Bronchial epithelial cell (primary cell): ENCODE results near the gene NANP. TPM values are rescaled to one million over a fixed set of nuclear protein-coding genes. Genes with fewer than 3 reads are reported as not detected.

Source experiments
- DNase-seq: peaks from one replicate; pipeline ENCODE4 v3.0.0-alpha.2; 2010; ENCODE audit warnings: low read depth
- FAIRE-seq: peaks from 2 replicates; lab custom pipeline; 2011; peaks lifted over from hg19 to GRCh38; lab: Jason Lieb, UNC
- H3K27me3 ChIP-seq: 2 replicates; pipeline ENCODE4 v1.5.1; 2011; ENCODE audit warnings: low read length; ENCODE audit not compliant: control insufficient read depth, insufficient read depth
- H3K36me3 ChIP-seq: 2 replicates; pipeline ENCODE4 v1.5.1; 2011; ENCODE audit warnings: low read length; ENCODE audit not compliant: control insufficient read depth, insufficient read depth
- H3K4me3 ChIP-seq: 2 replicates; pipeline ENCODE4 v1.5.1; 2011; ENCODE audit warnings: mild to moderate bottlenecking, low read depth, low read length, control low read depth
- total RNA-seq: library from RNA; depleted of rRNA; stranded (reverse); fragments of >200 nt; gene quantifications from 2 replicates; pipeline ENCODE4 v1.2.1, GENCODE V29; 2014
- TF ChIP-seq, protein P1 (sequence below): IDR thresholded peaks from 2 replicates; pipeline ENCODE4 v1.5.1; 2011; ENCODE audit warnings: mild to moderate bottlenecking, moderate library complexity, low read length, control low read depth, inconsistent platforms; ENCODE audit not compliant: insufficient read depth, severe bottlenecking

Gene NANP
- total RNA-seq, 1 donor from 2014 or later, result 3.4 TPM

DNA sequence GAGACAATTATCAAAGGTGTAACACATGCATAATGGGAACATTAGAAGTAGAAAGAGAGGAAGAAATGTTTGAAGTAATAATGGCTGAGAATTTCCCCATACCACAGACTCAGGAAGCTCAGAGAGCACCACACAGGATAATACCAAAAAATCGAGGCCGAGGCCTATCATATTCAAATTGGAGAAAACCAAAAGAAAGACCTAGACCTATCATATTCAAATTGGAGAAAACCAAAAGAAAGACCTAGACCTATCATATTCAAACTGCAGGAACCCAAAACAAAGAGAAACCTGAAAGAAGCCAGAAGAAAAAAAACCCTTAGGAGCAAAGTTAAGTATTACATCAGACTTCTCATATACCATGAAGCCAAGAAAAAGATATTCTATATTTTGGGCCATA is 56.5 kb downstream of the NANP start:
- no peak for DNase-seq
- H3K27me3 ChIP-seq, result no peaks in the 10 kb centered on the region
- H3K36me3 ChIP-seq, result no peaks in the 10 kb centered on the region
- H3K4me3 ChIP-seq, result no peak overlapping the region
- no peak for FAIRE-seq
- TF ChIP-seq, protein P1, sequence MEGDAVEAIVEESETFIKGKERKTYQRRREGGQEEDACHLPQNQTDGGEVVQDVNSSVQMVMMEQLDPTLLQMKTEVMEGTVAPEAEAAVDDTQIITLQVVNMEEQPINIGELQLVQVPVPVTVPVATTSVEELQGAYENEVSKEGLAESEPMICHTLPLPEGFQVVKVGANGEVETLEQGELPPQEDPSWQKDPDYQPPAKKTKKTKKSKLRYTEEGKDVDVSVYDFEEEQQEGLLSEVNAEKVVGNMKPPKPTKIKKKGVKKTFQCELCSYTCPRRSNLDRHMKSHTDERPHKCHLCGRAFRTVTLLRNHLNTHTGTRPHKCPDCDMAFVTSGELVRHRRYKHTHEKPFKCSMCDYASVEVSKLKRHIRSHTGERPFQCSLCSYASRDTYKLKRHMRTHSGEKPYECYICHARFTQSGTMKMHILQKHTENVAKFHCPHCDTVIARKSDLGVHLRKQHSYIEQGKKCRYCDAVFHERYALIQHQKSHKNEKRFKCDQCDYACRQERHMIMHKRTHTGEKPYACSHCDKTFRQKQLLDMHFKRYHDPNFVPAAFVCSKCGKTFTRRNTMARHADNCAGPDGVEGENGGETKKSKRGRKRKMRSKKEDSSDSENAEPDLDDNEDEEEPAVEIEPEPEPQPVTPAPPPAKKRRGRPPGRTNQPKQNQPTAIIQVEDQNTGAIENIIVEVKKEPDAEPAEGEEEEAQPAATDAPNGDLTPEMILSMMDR, result no peak

DNA sequence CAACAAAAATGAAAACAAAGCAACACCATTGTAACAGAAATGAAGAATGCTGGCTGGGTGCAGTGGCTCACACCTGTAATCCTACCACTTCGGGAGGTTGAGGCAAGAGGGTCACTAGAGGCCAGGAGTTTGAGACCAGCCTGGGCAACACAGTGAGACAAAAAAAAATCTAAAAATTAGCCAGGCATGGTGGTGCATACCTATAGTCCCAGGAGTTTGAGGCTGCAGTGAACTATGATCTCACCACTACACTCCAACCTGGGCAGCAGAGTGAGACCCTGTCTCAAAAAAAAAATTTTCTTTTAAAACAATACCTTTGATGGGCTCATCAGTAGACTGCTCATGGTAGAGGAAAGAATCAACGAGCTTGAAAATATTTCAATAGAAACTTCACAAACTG is 57.0 kb downstream of the NANP start:
- no peak for DNase-seq
- no peaks in the 10 kb centered on the region for H3K36me3 ChIP-seq
- H3K27me3 ChIP-seq, result no peaks in the 10 kb centered on the region
- TF ChIP-seq, protein P1, result no peak
- FAIRE-seq, result no peak
- no peak overlapping the region for H3K4me3 ChIP-seq

DNA sequence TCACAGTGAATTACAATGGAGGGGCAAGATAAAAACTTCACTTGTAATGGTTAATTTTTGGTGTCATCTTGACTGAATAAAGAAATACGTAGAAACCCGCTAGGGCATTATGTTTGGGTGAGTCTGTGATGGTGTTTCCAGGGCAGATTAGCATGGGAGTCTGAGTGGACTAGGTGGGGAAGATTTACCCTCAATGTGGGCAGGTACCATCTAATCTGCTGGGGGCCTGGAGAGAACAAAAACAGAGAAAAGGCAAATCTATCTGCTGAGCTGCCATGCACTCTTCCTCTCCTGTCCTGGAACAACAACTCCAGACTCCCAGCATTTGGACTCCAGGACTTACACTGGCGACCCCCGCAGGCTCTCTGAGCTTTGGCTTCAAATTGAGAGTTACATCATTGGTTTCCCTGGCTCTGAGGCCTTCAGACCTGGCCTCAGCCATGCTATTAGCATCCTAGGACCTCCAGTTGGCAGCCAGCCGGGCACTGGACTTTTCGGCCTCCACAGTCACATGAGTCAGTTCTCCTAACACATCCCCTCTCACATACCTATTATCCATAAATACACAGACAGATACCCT is 58.1 kb downstream of the NANP start:
- TF ChIP-seq, protein P1, result no peak
- no peaks in the 10 kb centered on the region for H3K36me3 ChIP-seq
- H3K4me3 ChIP-seq, result no peak overlapping the region
- no peaks in the 10 kb centered on the region for H3K27me3 ChIP-seq
- DNase-seq, result no peak
- no peak for FAIRE-seq

DNA sequence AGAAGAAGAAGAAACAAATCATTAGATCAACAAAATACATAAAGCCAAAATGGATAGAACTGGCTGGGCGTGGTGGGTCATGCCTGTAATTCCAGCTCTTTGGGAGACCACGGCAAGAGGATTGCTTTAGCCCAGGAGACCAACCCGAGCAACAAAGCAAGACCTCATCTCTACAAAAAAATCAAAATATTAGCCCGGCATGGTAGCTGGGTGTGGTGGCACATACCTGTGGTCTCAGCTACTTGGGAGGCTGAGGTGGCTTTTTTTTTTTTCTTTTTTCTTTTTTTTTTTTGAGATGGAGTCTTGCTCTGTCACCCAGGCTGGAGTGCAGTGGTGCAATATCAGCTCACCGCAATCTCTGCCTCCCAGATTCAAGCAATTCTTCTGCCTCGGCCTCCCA is 59.9 kb downstream of the NANP start:
- no peaks in the 10 kb centered on the region for H3K36me3 ChIP-seq
- no peak overlapping the region for H3K4me3 ChIP-seq
- FAIRE-seq, result no peak
- TF ChIP-seq, protein P1, result no peak
- DNase-seq, result no peak
- no peaks in the 10 kb centered on the region for H3K27me3 ChIP-seq

DNA sequence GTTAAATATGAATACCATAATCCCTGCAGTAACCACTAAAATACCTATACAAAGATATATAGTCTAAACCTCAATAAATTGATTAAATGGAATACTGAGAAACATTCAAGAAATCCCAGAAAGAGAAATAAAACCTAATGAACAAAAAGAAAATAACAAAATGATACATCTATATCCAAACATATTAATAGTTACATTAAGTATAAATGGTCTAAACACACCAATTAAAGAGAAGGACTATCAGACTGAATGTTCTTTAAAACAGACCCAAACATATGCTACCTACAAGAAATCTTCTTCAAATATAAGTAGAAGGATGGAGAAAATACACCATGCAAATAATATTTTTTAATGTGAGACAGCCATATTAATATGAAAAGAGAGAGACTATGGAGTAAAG is 60.5 kb downstream of the NANP start:
- TF ChIP-seq, protein P1, result no peak
- FAIRE-seq, result no peak
- H3K36me3 ChIP-seq, result no peaks in the 10 kb centered on the region
- no peaks in the 10 kb centered on the region for H3K27me3 ChIP-seq
- H3K4me3 ChIP-seq, result no peak overlapping the region
- no peak for DNase-seq

Other genes starting within 250 kb of the NANP start
- gene ABHD12, start 233.2 kb downstream of the NANP start, total RNA-seq, result 21.6 and 33.0 TPM in 2 replicates
- gene GINS1, start 216.3 kb downstream of the NANP start, total RNA-seq, result 1.1 and 1.4 TPM in 2 replicates
- gene NINL, start 38.5 kb downstream of the NANP start, total RNA-seq, result 4.1 and 5.0 TPM in 2 replicates
- gene ZNF337, start 72.8 kb upstream of the NANP start, total RNA-seq, result 18.2 and 18.4 TPM in 2 replicates